ENCODE data around the gene PLCH1.

The PLCH1 gene

GRCh38 chr3:155745795-155746550, 1.1 kb upstream of the PLCH1 start:
- no peak for DNase-seq

DNA sequence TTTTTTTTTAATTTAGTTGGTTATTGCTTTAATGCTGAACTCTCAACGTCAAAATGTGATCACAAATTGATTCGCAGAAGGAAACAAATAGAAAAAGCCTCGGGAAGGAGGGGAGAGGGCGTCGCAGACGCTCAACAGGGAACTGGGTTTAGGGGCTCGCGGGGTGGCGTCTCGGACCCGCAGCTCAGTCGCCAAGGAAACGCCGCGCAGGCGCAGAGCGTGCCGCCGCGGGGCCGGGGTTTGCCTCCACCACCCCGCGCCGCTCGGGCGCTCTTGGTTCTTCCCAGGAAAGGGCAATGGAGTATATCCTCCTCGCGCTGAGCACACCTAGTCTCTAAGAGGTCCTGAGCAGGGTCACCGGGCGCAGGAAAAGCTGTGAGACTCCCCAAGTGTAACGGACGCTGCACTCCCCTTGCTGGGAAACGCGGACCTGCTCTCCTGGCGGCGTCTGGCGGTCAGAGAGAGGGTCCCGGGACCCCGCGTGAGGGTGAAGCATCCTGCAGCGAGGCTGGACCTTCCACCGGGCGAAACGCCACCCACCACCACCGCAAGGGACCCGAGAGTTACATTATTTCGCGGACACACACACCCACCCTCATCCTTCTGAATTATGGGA, 753 bp downstream of the PLCH1 start:
- peak; percentile 35 for DNase-seq

GRCh38 chr3:155743606-155744005, 1.3 kb downstream of the PLCH1 start:
- DNase-seq = no peak

- no peak for DNase-seq
Measured at GRCh38 chr3:155742349-155742965, 2.4 kb downstream of the PLCH1 start.

GRCh38 chr3:155741603-155742002, 3.3 kb downstream of the PLCH1 start:
- no peak for DNase-seq

DNA sequence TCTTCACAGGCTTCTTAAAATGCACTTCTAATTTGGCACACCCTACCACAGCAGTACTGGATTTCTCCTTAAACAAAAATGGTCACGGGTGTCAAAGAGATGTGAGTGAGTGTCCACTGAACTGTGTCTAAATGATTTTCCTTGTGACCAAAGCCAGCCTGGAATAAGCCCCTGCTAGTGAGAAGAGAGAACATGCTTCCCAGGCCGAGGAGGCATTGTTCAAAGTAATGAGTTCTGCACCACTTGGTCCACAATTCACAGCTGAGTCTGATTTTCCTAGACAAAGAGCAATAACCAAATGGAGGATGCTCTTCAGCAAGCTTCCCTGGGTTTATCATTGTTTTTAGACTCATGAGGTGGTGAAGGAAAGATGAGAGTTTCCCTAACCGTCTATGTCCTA, 3.8 kb downstream of the PLCH1 start:
- DNase-seq = no peak

- DNase-seq = peak; percentile 69
Measured at GRCh38 chr3:155739154-155739553, 5.7 kb downstream of the PLCH1 start.

GRCh38 chr3:155738580-155739076, 6.2 kb downstream of the PLCH1 start:
- no peak for DNase-seq

DNA sequence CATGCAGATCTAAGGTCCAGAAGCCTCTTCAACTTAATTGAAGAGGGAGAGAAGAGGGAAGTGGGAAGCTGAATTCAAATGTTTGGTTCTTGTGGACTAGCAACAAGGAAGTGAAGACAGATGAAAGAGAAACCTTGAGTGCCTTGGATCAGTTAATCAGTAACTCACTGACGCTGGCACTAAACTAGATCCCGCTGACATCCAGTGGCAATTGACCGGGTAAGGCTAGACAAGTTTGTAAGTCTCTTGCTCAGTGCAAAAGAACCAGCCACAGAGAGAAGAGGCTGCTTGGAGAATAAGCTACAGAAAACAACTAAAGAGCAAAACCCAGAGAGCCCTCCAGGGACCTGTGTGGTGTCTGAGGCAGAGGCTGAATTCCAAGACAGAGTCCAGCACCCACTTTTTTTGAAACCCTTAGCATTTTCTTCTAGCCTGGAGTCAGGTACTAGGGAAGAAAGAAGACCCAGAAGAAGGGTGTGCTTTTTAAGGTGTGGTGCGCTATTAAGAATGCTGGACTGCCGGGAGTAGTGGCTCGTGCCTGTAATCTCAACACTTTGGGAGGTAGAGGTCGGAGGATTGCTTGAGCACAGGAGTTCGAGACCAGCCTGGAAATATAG, 6.9 kb downstream of the PLCH1 start:
- DNase-seq = peak; percentile 11

DNA sequence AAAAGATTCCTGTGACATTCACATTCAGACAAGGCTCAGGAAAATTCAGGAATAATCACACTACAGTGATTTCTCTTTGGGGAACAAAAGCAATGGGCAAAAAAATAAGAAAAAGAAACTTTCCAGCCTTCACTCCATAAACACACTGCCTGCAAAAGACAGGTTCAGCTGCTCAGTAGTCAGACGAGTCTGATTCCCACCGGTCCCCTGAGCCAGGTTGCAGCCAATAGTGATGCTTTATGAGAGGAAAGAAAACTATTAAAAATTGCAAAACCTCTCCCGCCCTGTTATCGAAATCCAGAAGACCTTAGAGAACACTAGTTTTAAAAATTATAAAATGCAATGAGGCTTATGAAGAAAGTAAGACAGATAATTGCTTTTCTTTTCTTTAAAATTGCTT, 8.5 kb downstream of the PLCH1 start:
- DNase-seq = no peak

DNA sequence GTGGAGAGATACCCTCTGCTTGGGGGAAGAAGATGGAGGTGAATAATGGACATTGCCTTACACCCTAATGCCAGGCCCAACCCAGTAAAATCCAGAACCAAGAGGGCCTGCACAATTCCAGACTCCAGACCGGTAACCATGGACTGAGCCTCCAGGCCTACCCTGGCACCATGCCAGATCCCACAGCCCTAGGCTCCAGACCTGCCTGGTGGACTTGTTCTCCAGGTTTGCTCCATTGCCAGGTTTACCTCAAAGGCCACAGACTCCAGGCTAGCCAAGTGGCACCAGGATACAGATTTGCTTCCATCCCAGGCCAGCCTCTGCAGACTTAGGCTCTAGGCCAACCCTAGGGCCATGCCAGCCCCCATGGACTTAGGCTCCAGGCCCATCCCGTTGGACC, 14.0 kb downstream of the PLCH1 start:
- DNase-seq = no peak

DNA sequence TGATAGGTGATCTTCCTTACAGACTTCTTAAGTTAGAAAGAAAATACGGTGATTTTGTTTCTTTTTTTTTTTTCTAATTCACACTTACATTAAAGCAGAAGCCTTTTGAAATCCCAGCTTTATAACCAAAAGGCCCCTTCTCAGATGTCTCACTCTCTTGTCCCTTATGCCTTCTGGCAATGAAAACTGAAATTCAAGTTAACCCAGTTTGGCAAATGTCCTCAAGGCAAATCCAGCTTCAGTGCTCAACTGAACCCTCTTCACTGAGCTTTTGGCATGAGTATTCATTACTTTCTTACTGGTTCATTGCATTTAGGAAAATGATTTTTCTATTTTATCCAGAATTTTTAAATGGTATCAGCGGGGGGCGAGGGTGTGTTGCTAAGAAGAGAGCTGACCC, 17.0 kb downstream of the PLCH1 start:
- DNase-seq = no peak

- no peak for DNase-seq
Measured at GRCh38 chr3:155714295-155714718, 30.6 kb downstream of the PLCH1 start.

DNA sequence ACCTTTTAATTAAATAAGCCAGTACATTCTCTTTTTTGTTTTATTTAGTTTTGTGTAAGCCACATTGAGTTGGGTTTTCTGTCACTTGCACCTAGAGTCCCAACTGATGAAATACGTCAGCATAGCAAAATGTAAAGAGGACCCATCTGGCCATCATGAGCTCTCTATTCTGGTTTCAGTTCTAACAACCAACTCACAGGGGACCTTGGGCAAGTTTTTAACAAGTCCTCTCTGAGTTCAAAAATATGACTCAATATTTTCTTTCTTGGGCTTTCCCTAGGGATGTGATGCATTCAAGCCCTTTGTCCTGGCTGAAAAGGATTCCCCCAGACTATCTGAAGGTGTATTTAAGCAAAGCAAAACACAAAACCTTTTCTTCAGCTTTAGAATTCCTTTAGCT, 32.9 kb downstream of the PLCH1 start:
- DNase-seq = peak; percentile 10

- DNase-seq = no peak
Measured at GRCh38 chr3:155704771-155705559, 39.9 kb downstream of the PLCH1 start.

DNA sequence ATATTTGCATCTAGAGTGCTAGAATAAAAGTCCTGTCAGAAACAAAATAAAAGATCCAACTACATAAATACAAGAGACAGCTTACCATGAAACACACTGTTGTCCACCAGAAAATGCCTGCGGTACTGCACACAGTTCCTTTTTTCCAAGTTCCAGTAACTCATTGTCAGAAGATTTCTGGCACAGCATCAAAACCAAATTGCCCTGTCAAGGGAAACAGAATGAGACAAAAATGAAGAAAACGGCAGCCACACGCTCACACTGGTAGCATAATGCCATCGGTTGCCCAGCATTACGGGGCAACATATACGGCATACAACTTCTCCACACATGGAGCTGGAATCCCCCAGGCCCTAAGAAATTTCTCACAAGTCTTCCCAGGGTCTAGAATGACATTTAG, 40.8 kb downstream of the PLCH1 start:
- no peak for DNase-seq

DNA sequence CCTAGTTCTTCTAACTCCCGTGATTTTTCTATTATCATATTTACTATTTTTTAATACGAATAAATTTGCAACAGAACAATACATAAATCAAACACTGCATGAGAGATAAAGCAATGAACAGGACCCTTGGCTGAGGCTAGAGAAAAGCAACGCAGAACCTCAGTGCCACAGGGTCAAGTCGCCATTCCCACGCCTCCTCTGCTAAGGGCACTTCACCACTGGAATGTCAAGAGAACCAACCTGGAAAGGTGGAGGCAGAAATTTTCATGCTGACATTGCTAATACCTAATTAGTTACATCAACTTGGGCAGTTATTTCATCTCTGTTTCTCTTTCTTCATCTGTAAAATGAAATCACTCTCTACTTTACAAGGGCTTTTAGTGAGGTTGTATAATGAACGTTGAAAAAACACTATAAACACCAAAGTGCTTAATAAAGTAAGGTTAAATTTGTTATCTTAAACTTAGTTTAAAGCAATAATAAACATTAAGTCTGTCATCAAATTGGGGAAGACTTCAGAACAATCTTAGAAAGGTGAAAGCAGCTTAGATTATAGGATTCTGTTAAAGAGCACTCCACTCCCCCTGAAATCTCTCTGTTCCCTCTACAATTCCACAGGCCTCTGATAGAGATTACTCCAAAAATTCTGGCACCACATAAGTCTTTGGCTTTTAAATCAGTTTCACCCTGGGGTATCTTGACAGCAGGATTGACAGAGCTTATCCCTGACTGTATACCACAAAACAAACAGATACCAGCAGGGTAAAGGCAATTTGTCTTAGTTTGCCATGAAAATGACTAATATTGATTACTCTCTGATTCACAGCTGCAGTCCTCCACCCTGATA, 41.9 kb downstream of the PLCH1 start:
- DNase-seq = no peak

GRCh38 chr3:155701882-155702465, 42.9 kb downstream of the PLCH1 start:
- peak; percentile 62 for DNase-seq

DNA sequence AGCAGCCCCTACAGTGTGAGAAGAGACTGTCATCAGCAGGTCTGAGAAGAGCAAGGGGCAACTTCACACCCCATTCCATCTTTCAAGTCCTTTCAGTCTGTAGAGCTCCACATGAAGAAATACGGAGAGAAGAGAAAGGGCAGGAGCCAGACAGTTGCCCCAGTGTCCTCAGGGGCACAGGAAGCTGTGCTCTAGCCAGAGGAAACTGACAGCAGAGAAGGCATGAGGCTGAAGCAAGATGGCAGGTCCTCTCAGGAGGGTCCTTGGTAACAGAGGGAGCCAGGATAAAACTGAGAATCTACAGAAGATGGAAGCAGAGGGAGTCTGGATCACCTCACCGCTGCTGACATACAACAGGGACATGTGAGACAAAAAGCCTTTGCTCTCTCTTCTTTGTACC, 47.3 kb downstream of the PLCH1 start:
- no peak for DNase-seq

- DNase-seq = no peak
Measured at GRCh38 chr3:155690921-155691320, 54.0 kb downstream of the PLCH1 start.

DNA sequence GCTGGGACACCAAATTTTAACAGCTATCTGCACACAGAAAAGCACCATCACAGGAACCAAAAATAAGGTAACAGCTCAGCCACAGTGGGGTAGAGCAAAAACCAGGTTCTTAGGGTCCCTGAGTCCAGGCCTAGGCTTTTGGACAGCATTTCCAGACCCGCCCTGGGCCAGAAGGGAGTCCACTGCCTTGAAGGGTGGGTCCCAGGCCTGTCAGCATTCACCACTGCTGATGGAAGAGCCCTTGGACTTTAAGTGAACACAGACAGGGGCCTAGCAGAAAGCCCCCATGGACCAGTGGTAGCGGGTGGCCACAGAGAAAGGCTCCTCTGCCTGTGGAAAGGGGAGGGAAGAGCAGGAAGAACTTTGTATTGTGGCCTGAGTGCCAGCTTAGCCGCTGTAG, 56.4 kb downstream of the PLCH1 start:
- DNase-seq = no peak

DNA sequence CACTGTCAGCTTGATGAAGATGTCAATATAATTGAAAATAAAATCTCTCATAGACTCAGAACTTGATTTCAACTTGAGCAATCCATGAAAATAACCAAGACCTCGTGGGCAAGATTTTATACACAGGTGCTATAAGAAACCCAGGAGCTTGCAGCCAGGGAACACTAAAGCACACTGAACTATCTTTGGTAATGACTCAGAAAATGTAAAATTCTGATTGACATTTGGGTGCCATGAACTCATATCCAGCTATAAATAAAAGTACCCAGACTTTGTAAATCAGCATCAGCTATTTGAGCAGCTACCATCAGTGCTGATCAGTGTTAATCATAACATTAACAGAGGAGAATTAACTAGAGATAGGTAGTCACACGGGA, 61.5 kb downstream of the PLCH1 start:
- DNase-seq = no peak

All from fibroblast of upper back skin (primary cell).